Gastroesophageal sphincter (tissue), 3 donors: ENCODE data around the gene CFAP47.

ENCODE experiments used
- CTCF ChIP-seq, 4 experiments: fragments of 200-600 bp in 2 of 4; fragments of 450-650 bp in 2 of 4; sonication (generic) in 1 of 4; IDR thresholded peaks; one replicate each; pipeline ENCODE4 v1.5.1; 2017 to 2019; ENCODE audit warnings: antibody characterized with exemption in 4 of 4, mild to moderate bottlenecking in 2 of 4, moderate library complexity in 2 of 4
- EP300 ChIP-seq: sonication (generic); formaldehyde crosslinking; IDR thresholded peaks from one replicate; pipeline ENCODE4 v1.6.1; 2017; ENCODE audit warnings: antibody characterized with exemption, mild to moderate bottlenecking
- POLR2A ChIP-seq, 2 donors: fragments of 450-650 bp; IDR thresholded peaks; one replicate each; pipeline ENCODE4 v1.6.1; 2017; ENCODE audit warnings: antibody characterized with exemption in 2 of 2, mild to moderate bottlenecking in 2 of 2, moderate library complexity in 1 of 2
- POLR2AphosphoS5 ChIP-seq: sonication (generic); formaldehyde crosslinking; IDR thresholded peaks from one replicate; pipeline ENCODE4 v1.6.1; 2017; ENCODE audit warnings: antibody characterized with exemption

DNA sequence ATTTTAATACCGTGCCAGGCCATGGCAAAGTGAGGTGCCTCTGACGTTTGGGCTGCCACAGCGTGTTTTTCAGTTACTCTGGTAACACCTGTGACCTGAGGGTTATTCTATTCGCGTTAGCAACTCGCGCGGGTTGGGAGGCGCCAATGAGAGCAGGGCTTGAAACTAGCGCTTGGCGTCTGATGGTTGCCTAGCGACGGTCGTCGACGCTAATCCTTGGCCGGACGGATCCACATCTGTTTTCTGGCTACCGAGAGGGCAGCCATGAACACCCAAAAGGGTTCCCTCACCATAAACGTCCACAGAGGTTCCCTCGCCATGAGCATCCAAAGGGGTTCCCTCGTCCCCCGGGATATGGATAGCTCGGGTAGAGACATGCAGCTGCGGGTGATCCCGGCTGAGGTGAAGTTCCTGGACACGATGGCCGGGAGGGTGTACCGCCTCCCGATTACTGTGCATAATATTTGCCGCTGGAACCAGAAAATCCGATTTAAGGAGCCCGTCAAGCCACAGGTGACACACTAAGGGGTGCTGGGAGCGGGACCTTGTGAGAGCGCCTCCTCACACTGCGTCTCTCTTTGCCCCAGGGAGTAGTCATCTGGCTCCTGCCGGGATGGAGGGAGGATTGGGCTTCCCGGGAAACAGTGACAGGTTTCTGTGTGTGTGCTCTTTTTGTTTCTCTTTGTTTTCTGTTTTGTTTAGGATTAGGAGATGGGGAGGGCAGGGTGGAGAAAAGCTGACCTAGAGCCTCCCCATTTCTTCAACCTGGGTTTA lies at the start of gene CFAP47:
- no peak for TF ChIP-seq POLR2A (IDR thresholded peaks at IDR 0.05)
- TF ChIP-seq CTCF (IDR thresholded peaks at IDR 0.05): no peak
- no peak for TF ChIP-seq POLR2AphosphoS5
- TF ChIP-seq EP300: no peak
